ENCODE results near the gene CFAP100. TPM values are rescaled to one million over a fixed set of nuclear protein-coding genes. Genes with fewer than 3 reads are reported as not detected.

Gene CFAP100
- total RNA-seq, 1 donor from 2014 or later = 4.3 TPM

- no peak for TF ChIP-seq CTCF (conservative IDR thresholded peaks at IDR 0.05)
- Mint-ChIP-seq H3K36me3 (no peaks in the 10 kb centered on the region), H3K9me3 (no peaks in the 10 kb centered on the region), H3K4me1 (ENCODE audit: unreplicated experiment) (peaks cover 6% of the 10 kb centered on the region), H3K4me3 (no peak overlapping the region), H3K27me3 (no peaks in the 10 kb centered on the region), H3K27ac (no peak overlapping the region)
- DNase-seq (ENCODE audit: extremely low spot score, unreplicated experiment) = no peak
Observed at GRCh38 chr3:126446791-126447190, 52.1 kb downstream of the CFAP100 start.

GRCh38 chr3:126447456-126448106 is 52.9 kb downstream of the CFAP100 start:
- H3K27me3 Mint-ChIP-seq = no peaks in the 10 kb centered on the region
- no peaks in the 10 kb centered on the region for H3K9me3 Mint-ChIP-seq
- H3K27ac Mint-ChIP-seq = no peak overlapping the region
- peaks cover 4% of the 10 kb centered on the region for H3K36me3 Mint-ChIP-seq
- peaks cover 6% of the 10 kb centered on the region for H3K4me1 Mint-ChIP-seq (ENCODE audit: unreplicated experiment)
- DNase-seq (ENCODE audit: extremely low spot score, unreplicated experiment) = no peak
- H3K4me3 Mint-ChIP-seq = no peak overlapping the region
- TF ChIP-seq CTCF (conservative IDR thresholded peaks at IDR 0.05) = no peak

- H3K4me3 Mint-ChIP-seq = no peak overlapping the region
- H3K36me3 Mint-ChIP-seq = peaks cover 4% of the 10 kb centered on the region
- no peaks in the 10 kb centered on the region for H3K27me3 Mint-ChIP-seq
- no peak for DNase-seq (ENCODE audit: extremely low spot score, unreplicated experiment)
- H3K9me3 Mint-ChIP-seq = no peaks in the 10 kb centered on the region
- H3K4me1 Mint-ChIP-seq (ENCODE audit: unreplicated experiment) = peaks cover under 1% of the 10 kb centered on the region
- TF ChIP-seq CTCF (conservative IDR thresholded peaks at IDR 0.05) = no peak
- no peak overlapping the region for H3K27ac Mint-ChIP-seq
Observed at GRCh38 chr3:126448136-126448892, 53.6 kb downstream of the CFAP100 start.

- H3K9me3 Mint-ChIP-seq = no peaks in the 10 kb centered on the region
- H3K36me3 Mint-ChIP-seq = peaks cover 4% of the 10 kb centered on the region
- no peaks in the 10 kb centered on the region for H3K27me3 Mint-ChIP-seq
- no peak for DNase-seq (ENCODE audit: extremely low spot score, unreplicated experiment)
- H3K27ac Mint-ChIP-seq = no peak overlapping the region
- TF ChIP-seq CTCF (conservative IDR thresholded peaks at IDR 0.05) = no peak
- no peaks in the 10 kb centered on the region for H3K4me1 Mint-ChIP-seq (ENCODE audit: unreplicated experiment)
- H3K4me3 Mint-ChIP-seq = no peak overlapping the region
Observed at GRCh38 chr3:126448893-126449180, 54.1 kb downstream of the CFAP100 start.

GRCh38 chr3:126449621-126450051 is 54.9 kb downstream of the CFAP100 start:
- Mint-ChIP-seq H3K36me3 (peaks cover 4% of the 10 kb centered on the region), H3K27me3 (no peaks in the 10 kb centered on the region), H3K27ac (no peak overlapping the region), H3K4me1 (ENCODE audit: unreplicated experiment) (no peaks in the 10 kb centered on the region), H3K9me3 (no peaks in the 10 kb centered on the region), H3K4me3 (no peak overlapping the region)
- no peak for TF ChIP-seq CTCF (conservative IDR thresholded peaks at IDR 0.05)
- no peak for DNase-seq (ENCODE audit: extremely low spot score, unreplicated experiment)

All from type B pancreatic cell (in vitro differentiated cells).